Eye (tissue), 1 donor: Measurements from ENCODE around the gene HIGD1A.
"Not testable (repeated sequence)": the region's sequence is repeated elsewhere in the genome, so short reads cannot be mapped to it uniquely, and the experiment has no call there.

ENCODE experiments used
- DNase-seq: peaks from one replicate; pipeline ENCODE4 v3.0.0-alpha.2; 2015

HIGD1A gene

GRCh38 chr3:42827654-42828053, 23.4 kb upstream of the HIGD1A start:
- no peak for DNase-seq

- no peak for DNase-seq
Measured at GRCh38 chr3:42827023-42827422, 22.7 kb upstream of the HIGD1A start.

DNA sequence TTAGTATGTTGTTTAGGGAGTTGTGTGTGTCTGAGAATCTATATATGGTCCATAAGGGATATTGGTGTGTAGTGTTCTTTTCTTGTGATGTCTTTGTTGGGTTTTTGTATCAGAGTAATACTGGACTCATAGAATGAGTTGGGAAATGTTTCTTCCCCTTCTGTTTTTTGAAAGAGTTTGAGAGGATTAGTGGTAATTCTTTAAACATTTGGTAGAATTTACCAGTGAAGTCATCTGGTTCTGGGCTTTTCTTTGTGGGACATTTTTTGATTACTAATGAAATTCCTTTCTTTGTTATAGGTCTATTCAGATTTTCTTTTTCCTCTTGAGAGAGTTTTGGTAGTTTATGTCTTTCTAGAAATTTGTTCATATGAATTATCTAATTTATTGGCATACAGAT, 21.9 kb upstream of the HIGD1A start:
- no peak for DNase-seq

DNA sequence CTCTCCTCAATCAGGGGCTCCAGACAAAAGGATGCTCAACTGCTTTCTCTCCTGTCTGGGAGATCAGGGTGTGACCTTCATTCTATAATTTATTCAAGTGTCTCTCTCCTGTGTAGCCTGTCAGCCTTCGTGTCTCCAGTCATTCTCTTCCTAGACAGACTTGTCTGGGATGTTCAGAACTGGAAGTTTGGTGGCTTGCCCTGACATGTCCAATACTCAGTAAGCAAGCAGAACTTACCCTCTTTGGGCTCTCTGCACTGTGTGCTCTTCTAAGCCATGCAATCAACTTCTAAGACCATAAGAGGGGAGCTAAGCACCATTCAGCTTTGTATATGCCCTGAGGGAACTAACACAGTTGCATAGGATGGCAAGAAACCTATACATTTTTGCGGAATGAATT, 19.1 kb upstream of the HIGD1A start:
- no peak for DNase-seq

- DNase-seq: no peak
Measured at GRCh38 chr3:42822828-42823227, 18.5 kb upstream of the HIGD1A start.

- no peak for DNase-seq
Measured at GRCh38 chr3:42820746-42821051, 16.4 kb upstream of the HIGD1A start.

DNA sequence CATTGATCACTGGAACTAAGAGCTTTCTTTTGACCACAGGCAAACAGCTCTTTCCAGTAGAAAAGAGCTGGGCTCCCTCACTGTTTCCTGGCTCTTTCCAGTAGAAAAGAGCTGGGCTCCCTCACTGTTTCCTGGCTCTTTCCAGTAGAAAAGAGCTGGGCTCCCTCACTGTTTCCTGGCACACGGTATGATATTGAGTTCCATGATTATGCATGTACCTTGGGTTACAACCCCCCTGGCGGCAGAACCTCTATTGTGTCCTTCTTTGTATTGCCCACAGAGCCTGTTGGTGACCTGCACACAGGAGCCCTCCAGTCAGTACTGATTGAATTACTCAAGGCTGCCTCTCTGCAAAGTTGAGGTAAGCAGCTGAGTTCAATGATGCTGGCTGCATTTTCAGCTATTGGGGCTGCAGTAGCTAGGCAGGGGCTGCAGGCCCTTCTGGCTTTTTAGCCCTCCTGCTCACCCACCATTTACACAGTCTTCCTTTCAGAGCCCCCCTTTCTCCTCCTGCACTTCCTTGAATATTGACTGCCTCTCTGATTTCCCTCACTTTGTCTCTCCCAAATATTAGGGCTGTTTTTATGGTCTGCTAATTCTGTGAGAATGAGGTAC, 15.2 kb upstream of the HIGD1A start:
- DNase-seq: no peak

- DNase-seq: no peak
Measured at GRCh38 chr3:42815826-42816225, 11.5 kb upstream of the HIGD1A start.

GRCh38 chr3:42814914-42815507, 10.7 kb upstream of the HIGD1A start:
- peak; percentile 48 for DNase-seq

DNA sequence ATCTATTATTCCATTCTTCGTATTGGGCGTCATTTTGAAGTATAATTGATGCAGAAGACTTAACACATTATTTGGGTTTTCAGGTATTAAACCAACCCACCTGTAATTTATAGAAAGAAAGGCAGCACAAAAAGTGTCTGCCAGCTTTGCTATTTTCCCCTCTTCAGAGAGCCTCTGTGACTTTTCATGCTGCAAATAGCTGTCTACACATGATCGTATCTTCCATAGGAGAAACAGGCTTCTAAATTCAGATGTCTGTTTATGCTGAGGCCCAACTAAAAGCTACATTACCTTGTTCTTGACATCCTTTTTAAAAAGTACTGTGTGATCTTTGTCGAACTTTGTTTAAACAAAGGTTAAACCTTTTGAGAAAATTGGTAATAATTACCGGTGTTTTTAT, 10.0 kb upstream of the HIGD1A start:
- DNase-seq: no peak

- not testable (repeated sequence) for DNase-seq
Measured at GRCh38 chr3:42811118-42811883, 7.0 kb upstream of the HIGD1A start.

- not testable (repeated sequence) for DNase-seq
Measured at GRCh38 chr3:42810706-42811105, 6.4 kb upstream of the HIGD1A start.

GRCh38 chr3:42809202-42809601, 4.9 kb upstream of the HIGD1A start, which contains the start of gene ACKR2:
ACKR2 (plus strand) TSS chr3:42809445; CDS start chr3:42864503, 55,058 bp downstream.
- no peak for DNase-seq

GRCh38 chr3:42807929-42808328, 3.6 kb upstream of the HIGD1A start:
- no peak for DNase-seq

GRCh38 chr3:42805141-42805821, 991 bp upstream of the HIGD1A start:
- no peak for DNase-seq

GRCh38 chr3:42804831-42805132, 492 bp upstream of the HIGD1A start:
- no peak for DNase-seq

DNA sequence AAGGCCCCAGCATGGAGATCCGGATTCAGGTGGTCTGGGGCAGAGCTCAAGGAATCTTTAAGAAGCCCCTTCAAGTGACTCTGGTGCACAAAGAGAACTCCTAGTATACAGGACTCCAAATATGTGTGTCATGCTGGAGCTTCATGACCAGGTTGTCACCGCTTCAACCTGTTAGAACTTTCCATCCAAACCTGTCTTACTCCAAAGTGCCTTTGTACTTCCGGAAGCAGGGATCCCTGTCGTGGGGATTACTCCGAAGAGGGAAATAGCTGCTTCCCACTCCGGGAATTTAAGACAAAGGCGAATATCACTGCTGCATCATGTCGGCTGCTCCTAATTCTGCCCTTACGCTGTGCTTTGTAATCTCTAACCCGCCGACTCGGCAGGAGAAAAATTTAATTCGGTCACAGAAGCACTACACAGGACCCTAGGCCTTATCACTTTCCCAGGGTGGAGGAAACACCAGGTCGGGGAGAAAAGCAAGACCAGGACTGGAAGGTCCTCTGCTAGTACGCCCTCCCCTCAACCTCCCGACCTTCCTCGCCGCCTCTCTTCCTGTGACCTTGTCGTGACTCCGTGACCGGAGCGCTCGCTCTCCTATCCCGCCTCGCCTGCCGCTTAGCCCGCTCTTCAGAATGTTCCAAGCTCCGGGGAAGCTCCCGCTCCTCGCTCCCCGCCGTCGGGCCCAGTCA, 730 bp downstream of the HIGD1A start:
- peak; percentile 87 for DNase-seq

GRCh38 chr3:42802876-42803413, 1.3 kb downstream of the HIGD1A start:
- DNase-seq: no peak

GRCh38 chr3:42801784-42802183, 2.5 kb downstream of the HIGD1A start:
- DNase-seq: no peak

GRCh38 chr3:42801048-42801620, 3.2 kb downstream of the HIGD1A start:
- no peak for DNase-seq

- DNase-seq: no peak
Measured at GRCh38 chr3:42800251-42800650, 4.0 kb downstream of the HIGD1A start.

DNA sequence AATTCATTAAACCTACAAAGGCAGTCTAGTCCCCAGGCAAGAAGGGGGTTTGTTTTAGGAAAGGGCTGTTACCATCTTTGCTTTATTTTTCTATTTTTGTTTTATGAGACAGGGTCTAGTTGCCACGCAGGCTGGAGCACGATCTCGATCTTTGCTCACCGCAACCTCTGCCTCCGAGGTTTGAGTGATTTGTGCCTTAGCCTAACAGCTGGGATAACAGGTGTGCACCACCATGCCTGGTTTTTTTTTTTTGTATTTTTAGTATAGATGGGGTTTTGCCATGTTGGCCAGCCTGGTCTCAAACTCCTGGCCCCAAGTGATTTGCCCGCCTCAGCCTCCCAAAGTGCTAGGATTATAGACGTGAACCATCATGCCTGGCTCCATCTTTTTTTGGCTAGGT, 4.9 kb downstream of the HIGD1A start:
- DNase-seq: no peak
